Esophagus squamous epithelium (tissue), 4 donors: ENCODE results near the gene SOX6.

Experiments used
- POLR2A ChIP-seq, 4 donors: fragments of 450-650 bp; IDR thresholded peaks; one replicate each; pipeline ENCODE4 v1.6.1; 2017; ENCODE audit warnings: antibody characterized with exemption in 4 of 4, mild to moderate bottlenecking in 4 of 4, moderate library complexity in 3 of 4
- TF ChIP-seq, protein P1 (sequence below), 6 experiments: fragments of 450-650 bp in 4 of 6; fragments of 200-600 bp in 2 of 6; sonication (generic) in 2 of 6; IDR thresholded peaks; one replicate each; pipeline ENCODE4 v1.5.1; 2016 to 2019; ENCODE audit warnings: antibody characterized with exemption in 6 of 6, mild to moderate bottlenecking in 4 of 6, moderate library complexity in 4 of 6

DNA sequence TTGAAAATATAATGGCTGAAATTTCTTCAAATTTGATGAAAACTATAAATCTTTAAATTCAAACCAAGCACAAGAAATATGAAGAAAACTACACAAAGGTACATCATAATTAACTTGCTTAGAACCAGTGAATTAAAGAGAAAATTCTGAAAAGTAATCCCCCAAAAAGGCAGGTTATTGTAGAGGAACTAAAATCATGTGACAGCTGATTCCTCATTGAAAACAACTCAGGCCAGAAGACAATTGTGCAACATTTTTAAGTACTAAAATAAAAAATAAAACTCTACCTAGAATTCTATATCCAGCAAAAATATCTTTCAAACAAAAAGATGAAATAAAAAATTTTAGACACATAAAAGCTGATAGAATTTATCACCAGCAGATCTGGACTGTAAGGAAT lies 90.3 kb downstream of the SOX6 start:
- TF ChIP-seq, protein P1, sequence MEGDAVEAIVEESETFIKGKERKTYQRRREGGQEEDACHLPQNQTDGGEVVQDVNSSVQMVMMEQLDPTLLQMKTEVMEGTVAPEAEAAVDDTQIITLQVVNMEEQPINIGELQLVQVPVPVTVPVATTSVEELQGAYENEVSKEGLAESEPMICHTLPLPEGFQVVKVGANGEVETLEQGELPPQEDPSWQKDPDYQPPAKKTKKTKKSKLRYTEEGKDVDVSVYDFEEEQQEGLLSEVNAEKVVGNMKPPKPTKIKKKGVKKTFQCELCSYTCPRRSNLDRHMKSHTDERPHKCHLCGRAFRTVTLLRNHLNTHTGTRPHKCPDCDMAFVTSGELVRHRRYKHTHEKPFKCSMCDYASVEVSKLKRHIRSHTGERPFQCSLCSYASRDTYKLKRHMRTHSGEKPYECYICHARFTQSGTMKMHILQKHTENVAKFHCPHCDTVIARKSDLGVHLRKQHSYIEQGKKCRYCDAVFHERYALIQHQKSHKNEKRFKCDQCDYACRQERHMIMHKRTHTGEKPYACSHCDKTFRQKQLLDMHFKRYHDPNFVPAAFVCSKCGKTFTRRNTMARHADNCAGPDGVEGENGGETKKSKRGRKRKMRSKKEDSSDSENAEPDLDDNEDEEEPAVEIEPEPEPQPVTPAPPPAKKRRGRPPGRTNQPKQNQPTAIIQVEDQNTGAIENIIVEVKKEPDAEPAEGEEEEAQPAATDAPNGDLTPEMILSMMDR (IDR thresholded peaks at IDR 0.05): no peak
- no peak for TF ChIP-seq POLR2A (IDR thresholded peaks at IDR 0.05)
